ENCODE data around the gene B3GAT1. TPM values are rescaled to one million over a fixed set of nuclear protein-coding genes. Genes with fewer than 3 reads are reported as not detected.

Gene B3GAT1
- total RNA-seq, 4 donors from 2014 or later = 0.13 to 0.66 (median 0.35) TPM

DNA sequence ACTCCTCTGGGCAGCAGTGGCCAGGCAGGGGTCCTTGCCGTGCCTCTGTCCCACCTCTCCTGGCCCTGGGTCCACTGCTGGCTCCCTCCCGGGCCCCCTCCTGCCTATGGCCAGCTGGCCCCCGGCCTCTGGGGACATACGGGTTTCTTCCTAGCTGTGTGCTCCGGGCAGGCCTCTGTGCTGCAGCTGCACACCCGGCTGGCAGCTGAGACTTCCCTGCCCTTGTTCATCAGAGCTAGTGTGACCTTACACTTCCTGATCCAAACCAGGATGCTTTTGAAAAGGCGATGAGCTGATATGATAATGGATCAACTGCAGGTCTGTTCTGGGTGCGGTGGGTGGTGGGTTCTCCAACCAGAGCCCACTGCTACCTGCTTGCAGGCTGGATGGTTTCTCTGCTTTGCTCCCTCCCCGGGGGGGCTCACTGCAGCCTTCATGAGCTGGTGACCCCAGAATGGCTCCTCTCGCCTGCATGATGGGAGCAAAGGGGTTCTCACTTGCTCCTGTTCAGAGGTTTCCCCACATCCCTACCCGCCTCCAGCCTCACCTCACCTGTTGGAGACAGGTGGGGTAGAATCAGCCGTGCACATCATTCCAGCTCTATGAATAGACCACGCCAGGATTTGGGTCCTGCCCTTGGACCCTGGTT is 13.3 kb downstream of the B3GAT1 start:
- Histone ChIP-seq H3K36me3 (no peaks in the 10 kb centered on the region), H3K27ac (replicated peaks in 1 of 4) (no peak overlapping the region), H3K4me1 (no peaks in the 10 kb centered on the region), H3K4me3 (no peak overlapping the region), H3K9me3 (no peaks in the 10 kb centered on the region), H3K27me3 (peaks cover 0 to 59% (median 0%) of the 10 kb centered on the region in 4 donors)
- TF ChIP-seq POLR2AphosphoS5 (IDR thresholded peaks at IDR 0.05) = no peak
- WGBS = 73% methylated on average over 7 of the region's 13 CpGs
- intact Hi-C loops (cut with DNase I) = no loop called here
- no peak for DNase-seq (ENCODE audit: extremely low spot score)

DNA sequence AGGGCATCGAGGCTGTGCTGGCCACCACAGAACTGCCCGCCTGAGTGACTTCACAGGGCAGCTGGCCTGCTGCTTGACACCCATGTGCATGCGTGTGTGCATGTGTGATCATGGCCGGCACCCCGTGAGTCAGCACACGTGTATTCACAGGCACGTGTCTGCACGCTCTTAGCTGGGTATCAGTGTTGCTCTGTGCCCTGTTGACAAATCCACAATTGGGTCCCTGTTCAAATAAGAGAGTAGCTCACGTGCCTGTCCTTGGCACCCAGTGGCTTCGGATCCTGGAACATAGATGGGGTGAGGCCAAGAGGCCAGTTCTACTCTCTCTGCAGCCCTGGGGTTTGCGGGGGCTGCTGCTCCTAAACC is 14.0 kb downstream of the B3GAT1 start:
- peaks cover 0 to 54% (median 0%) of the 10 kb centered on the region in 4 donors for H3K27me3 ChIP-seq
- TF ChIP-seq POLR2AphosphoS5 (IDR thresholded peaks at IDR 0.05) (no peak), EP300 (IDR thresholded peaks at IDR 0.05) (no peak), POLR2A (IDR thresholded peaks at IDR 0.05; ENCODE audit: low read depth) (no peak)
- TF ChIP-seq, protein P1, sequence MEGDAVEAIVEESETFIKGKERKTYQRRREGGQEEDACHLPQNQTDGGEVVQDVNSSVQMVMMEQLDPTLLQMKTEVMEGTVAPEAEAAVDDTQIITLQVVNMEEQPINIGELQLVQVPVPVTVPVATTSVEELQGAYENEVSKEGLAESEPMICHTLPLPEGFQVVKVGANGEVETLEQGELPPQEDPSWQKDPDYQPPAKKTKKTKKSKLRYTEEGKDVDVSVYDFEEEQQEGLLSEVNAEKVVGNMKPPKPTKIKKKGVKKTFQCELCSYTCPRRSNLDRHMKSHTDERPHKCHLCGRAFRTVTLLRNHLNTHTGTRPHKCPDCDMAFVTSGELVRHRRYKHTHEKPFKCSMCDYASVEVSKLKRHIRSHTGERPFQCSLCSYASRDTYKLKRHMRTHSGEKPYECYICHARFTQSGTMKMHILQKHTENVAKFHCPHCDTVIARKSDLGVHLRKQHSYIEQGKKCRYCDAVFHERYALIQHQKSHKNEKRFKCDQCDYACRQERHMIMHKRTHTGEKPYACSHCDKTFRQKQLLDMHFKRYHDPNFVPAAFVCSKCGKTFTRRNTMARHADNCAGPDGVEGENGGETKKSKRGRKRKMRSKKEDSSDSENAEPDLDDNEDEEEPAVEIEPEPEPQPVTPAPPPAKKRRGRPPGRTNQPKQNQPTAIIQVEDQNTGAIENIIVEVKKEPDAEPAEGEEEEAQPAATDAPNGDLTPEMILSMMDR (IDR thresholded peaks at IDR 0.05) = no peak
- intact Hi-C loops (cut with DNase I) = no loop called here
- H3K4me3 ChIP-seq = no peak overlapping the region
- H3K9me3 ChIP-seq = no peaks in the 10 kb centered on the region
- no peak overlapping the region for H3K27ac ChIP-seq (replicated peaks in 1 of 4)
- H3K4me1 ChIP-seq = no peaks in the 10 kb centered on the region
- WGBS = 81% methylated on average over 4 of the region's 11 CpGs
- H3K36me3 ChIP-seq = no peaks in the 10 kb centered on the region
- DNase-seq (ENCODE audit: extremely low spot score) = no peak

DNA sequence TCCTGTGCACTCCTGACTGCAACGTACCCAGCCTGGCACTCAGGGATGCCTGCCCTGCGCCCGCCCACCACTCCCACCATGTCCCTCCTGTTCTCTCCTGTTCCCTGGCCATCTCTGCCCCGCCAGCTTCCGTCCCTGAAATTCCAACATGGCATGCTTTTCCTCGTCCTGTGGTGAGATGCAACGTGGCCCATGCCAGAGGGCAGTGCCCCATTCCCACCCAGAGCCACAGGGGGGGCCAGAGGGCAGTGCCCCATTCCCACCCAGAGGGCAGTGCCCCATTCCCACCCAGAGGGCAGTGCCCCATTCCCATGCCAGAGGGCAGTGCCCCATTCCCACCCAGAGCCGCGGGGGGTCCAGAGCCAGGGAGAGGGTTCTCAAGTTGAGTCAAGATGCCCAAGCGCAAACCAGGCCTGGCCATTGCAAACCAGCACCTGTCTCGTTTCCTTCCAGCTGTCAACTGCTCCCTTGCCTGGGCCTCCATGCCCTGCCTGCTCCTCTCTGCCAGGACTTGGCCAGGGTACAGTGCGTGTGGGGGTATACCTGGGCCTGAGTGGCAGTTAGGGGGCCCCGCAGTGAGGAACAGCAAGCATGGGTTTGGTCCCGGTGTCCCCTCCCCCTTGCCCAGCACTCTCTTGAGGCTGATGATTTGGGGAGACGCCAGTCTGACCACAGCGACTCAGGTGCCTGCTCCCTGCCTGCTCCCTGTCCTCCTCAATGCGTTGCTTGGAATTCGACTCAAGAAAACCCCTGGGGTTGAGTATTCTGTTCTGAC is 14.6 kb downstream of the B3GAT1 start:
- peaks cover 0 to 52% (median 0%) of the 10 kb centered on the region in 4 donors for H3K27me3 ChIP-seq
- intact Hi-C loops (cut with DNase I) = no loop called here
- 84% methylated on average over 10 of the region's 18 CpGs for WGBS

DNA sequence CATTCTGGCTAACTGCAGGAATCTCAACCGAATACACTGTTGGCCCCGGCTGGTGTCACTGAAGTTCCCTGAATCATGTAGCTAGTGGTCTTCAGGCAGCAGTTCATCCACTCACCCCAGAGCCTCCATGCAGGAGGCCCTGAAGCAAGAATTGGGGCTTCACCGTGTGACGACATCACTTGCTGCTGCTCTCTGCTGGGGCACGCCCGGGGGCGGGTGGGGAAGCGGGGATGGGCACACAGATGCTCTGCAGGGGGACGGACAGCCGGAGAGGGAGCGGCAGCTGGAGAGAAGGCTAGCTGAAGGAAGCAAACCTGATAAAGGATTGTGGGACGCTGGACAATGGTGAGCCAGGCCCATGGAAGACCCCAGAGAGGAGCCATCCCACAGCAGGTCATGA is 17.0 kb downstream of the B3GAT1 start:
- H3K4me3 ChIP-seq = no peak overlapping the region
- H3K27ac ChIP-seq (replicated peaks in 1 of 4) = no peak overlapping the region
- 83% methylated on average over 12 of the region's 12 CpGs for WGBS
- TF ChIP-seq EP300 (IDR thresholded peaks at IDR 0.05) = no peak
- TF ChIP-seq POLR2AphosphoS5 (IDR thresholded peaks at IDR 0.05) = no peak
- no peak for TF ChIP-seq POLR2A (IDR thresholded peaks at IDR 0.05; ENCODE audit: low read depth)
- TF ChIP-seq, protein P1 (IDR thresholded peaks at IDR 0.05) = no peak
- DNase-seq (ENCODE audit: extremely low spot score) = no peak
- H3K27me3 ChIP-seq = peaks cover 0 to 60% (median 0%) of the 10 kb centered on the region in 4 donors
- no peaks in the 10 kb centered on the region for H3K9me3 ChIP-seq
- no peaks in the 10 kb centered on the region for H3K4me1 ChIP-seq
- no peaks in the 10 kb centered on the region for H3K36me3 ChIP-seq
- intact Hi-C loops (cut with DNase I) = no loop called here

More for the DNA sequence above, 14.6 kb downstream of the B3GAT1 start:
- no peak overlapping the region for H3K27ac ChIP-seq (replicated peaks in 1 of 4)
- no peak overlapping the region for H3K4me3 ChIP-seq
- H3K36me3 ChIP-seq = no peaks in the 10 kb centered on the region
- no peak for DNase-seq (ENCODE audit: extremely low spot score)
- H3K4me1 ChIP-seq = no peaks in the 10 kb centered on the region
- TF ChIP-seq EP300 (IDR thresholded peaks at IDR 0.05) (no peak), POLR2A (IDR thresholded peaks at IDR 0.05; ENCODE audit: low read depth) (no peak), POLR2AphosphoS5 (IDR thresholded peaks at IDR 0.05) (no peak)
- TF ChIP-seq, protein P1 (IDR thresholded peaks at IDR 0.05) = no peak
- no peaks in the 10 kb centered on the region for H3K9me3 ChIP-seq

DNA sequence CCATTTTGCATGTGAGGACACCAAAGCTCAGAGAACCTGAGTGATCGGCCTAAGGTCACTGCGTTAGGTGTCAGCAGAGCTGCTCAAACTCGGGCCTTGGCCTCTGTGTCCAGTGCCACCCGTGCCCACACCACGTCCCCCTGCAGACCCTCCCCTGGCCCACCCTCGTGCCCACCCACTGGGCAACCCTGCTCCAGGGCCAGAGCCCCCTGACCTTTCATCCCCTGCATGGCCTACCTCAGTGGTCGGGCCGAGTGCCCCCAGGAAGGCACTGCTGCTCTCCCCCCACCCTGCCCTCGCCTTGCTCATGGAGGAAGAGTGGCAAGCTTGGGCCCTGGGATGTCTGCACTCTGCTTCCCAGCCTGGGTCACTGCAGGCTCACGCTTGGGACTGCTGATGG is 17.7 kb downstream of the B3GAT1 start:
- Histone ChIP-seq H3K9me3 (no peaks in the 10 kb centered on the region), H3K4me1 (no peaks in the 10 kb centered on the region), H3K27ac (replicated peaks in 1 of 4) (no peak overlapping the region), H3K27me3 (peaks cover 0 to 60% (median 0%) of the 10 kb centered on the region in 4 donors), H3K36me3 (no peaks in the 10 kb centered on the region), H3K4me3 (no peak overlapping the region)
- WGBS = 88% methylated on average over 9 of the region's 10 CpGs
- no peak for DNase-seq (ENCODE audit: extremely low spot score)
- TF ChIP-seq, protein P1 (IDR thresholded peaks at IDR 0.05) = no peak
- TF ChIP-seq POLR2AphosphoS5 (IDR thresholded peaks at IDR 0.05) (no peak), EP300 (IDR thresholded peaks at IDR 0.05) (no peak), POLR2A (IDR thresholded peaks at IDR 0.05; ENCODE audit: low read depth) (no peak)
- intact Hi-C loops (cut with DNase I) = no loop called here
